Prostate gland (tissue), 2 donors: ENCODE data around the gene PAX5. TPM values are rescaled to one million over a fixed set of nuclear protein-coding genes. Genes with fewer than 3 reads are reported as not detected.

Experiments
- DNase-seq: peaks from one replicate; pipeline ENCODE4 v3.0.0-alpha.2; 2019; ENCODE audit warnings: low spot score
- H3K27ac ChIP-seq, 2 donors: fragments of 200-600 bp; sonication (generic); 2 replicates each; pipeline ENCODE4 v1.5.1; 2017 to 2019
- H3K27me3 ChIP-seq: fragments of 200-600 bp; sonication (generic); replicated peaks from 2 replicates; pipeline ENCODE4 v1.5.1; 2019; ENCODE audit not compliant: insufficient read depth
- H3K36me3 ChIP-seq, 2 donors: fragments of 200-600 bp; sonication (generic); 1 replicate in 1 of 2; 2 replicates in 1 of 2; pipeline versions ENCODE4 v1.5.1 to v1.8.1; 2017 to 2019
- H3K4me1 ChIP-seq: fragments of 200-600 bp; sonication (generic); replicated peaks from 2 replicates; pipeline ENCODE4 v1.5.1; 2019
- H3K4me3 ChIP-seq, 2 donors: fragments of 200-600 bp; sonication (generic); 2 replicates each; pipeline ENCODE4 v1.5.1; 2017 to 2019
- H3K9me3 ChIP-seq: fragments of 200-600 bp; sonication (generic); 2 replicates; pipeline ENCODE4 v1.5.1; 2017
- POLR2A ChIP-seq: fragments of 450-650 bp; IDR thresholded peaks from one replicate; pipeline ENCODE4 v1.6.1; 2016; ENCODE audit warnings: antibody characterized with exemption, mild to moderate bottlenecking
- POLR2AphosphoS5 ChIP-seq: sonication (generic); formaldehyde crosslinking; IDR thresholded peaks from one replicate; pipeline ENCODE4 v1.6.1; 2017; ENCODE audit warnings: antibody characterized with exemption
- WGBS: methylation state at CpG from one replicate; pipeline ENCODE4 v1.1.5; 2018; 5-methylcytosine and 5-hydroxymethylcytosine counted together
- intact Hi-C: fragments of 100-400 bp; cut with DNase I; formaldehyde crosslinking; loops from one replicate; pipeline ENCODE4 v1.14.2; 2022
- total RNA-seq, 2 donors: library from RNA; depleted of rRNA; stranded (reverse); fragments of >200 nt; gene quantifications; one replicate each; pipeline ENCODE4 v1.1.0, GENCODE V29; 2016
- TF ChIP-seq, protein P1 (sequence below), 4 experiments: fragments of 200-600 bp in 2 of 4; fragments of 450-650 bp in 2 of 4; sonication (generic) in 2 of 4; IDR thresholded peaks; 1 replicate in 3 of 4; 2 replicates in 1 of 4; pipeline ENCODE4 v1.5.1; 2016 to 2019; ENCODE audit warnings: antibody characterized with exemption in 4 of 4, mild to moderate bottlenecking in 2 of 4, moderate library complexity in 2 of 4

PAX5 gene
- total RNA-seq, 2 donors from 2014 or later, result 0.05 to 0.11 TPM

DNA sequence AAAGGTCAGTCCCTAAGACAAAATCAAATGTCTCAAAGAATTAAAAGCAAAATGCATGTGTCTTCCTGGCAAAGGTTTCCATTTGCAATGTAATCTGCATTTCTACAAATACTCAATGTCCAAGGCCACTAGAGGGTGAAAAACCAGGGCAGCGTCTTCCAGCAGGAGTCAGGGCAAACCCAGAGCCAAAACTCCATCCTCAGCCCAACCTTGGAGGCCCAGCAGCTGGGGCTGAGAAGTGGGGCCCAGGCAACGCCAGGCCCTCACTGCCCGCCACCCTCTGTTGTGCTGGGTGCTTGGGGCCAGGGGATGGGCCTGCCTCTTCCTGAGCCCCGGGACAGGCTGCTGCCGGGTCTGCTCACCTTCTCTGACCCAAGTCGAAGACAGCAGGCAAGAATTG lies 200.1 kb downstream of the PAX5 start:
- H3K4me1 ChIP-seq, result no peaks in the 10 kb centered on the region
- intact Hi-C loops, result no loop called here
- H3K27ac ChIP-seq, result no peak overlapping the region
- no peak overlapping the region for H3K4me3 ChIP-seq
- 72% methylated on average over 6 of the region's 6 CpGs for WGBS
- H3K36me3 ChIP-seq, result no peaks in the 10 kb centered on the region
- no peak for DNase-seq
- H3K9me3 ChIP-seq, result no peaks in the 10 kb centered on the region
- TF ChIP-seq, protein P1, sequence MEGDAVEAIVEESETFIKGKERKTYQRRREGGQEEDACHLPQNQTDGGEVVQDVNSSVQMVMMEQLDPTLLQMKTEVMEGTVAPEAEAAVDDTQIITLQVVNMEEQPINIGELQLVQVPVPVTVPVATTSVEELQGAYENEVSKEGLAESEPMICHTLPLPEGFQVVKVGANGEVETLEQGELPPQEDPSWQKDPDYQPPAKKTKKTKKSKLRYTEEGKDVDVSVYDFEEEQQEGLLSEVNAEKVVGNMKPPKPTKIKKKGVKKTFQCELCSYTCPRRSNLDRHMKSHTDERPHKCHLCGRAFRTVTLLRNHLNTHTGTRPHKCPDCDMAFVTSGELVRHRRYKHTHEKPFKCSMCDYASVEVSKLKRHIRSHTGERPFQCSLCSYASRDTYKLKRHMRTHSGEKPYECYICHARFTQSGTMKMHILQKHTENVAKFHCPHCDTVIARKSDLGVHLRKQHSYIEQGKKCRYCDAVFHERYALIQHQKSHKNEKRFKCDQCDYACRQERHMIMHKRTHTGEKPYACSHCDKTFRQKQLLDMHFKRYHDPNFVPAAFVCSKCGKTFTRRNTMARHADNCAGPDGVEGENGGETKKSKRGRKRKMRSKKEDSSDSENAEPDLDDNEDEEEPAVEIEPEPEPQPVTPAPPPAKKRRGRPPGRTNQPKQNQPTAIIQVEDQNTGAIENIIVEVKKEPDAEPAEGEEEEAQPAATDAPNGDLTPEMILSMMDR (IDR thresholded peaks at IDR 0.05), result no peak
- TF ChIP-seq POLR2AphosphoS5, result no peak
- no peak for TF ChIP-seq POLR2A
- no peaks in the 10 kb centered on the region for H3K27me3 ChIP-seq

DNA sequence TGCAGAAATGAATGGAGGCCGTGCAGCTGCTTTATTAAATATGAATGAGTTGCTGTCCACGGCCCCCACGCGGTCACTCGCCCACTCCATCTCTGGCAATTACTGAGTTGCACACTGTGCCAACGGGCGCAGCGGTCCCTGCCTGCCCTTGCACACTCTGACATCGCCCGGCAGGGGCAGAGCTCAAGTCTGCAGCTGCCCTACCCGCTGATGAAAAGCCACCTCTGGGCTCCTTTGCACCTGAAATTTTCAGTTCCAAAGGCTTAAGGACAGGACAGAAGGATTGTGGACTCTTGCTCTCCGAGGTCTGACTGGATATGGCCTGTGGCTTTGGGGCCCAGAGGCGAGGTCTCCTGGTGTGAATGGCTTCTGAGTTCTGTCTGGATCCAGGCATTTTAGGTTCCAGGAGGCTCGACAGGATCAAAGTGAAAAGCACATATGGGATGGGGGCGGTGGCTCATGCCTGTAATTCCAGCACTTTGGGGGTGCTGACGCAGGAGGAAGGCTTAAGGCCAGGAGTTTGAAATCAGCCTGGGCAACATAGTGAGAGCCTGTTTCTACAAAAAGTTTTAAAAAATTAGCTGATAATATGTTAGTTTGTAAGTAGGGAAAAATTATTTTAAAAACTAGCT lies 201.8 kb downstream of the PAX5 start:
- DNase-seq, result no peak
- Histone ChIP-seq H3K36me3 (no peaks in the 10 kb centered on the region), H3K9me3 (no peaks in the 10 kb centered on the region), H3K4me1 (no peaks in the 10 kb centered on the region), H3K27ac (no peak overlapping the region), H3K4me3 (no peak overlapping the region), H3K27me3 (no peaks in the 10 kb centered on the region)
- 71% methylated on average over 16 of the region's 16 CpGs for WGBS
- no peak for TF ChIP-seq POLR2A
- intact Hi-C loops, result no loop called here

DNA sequence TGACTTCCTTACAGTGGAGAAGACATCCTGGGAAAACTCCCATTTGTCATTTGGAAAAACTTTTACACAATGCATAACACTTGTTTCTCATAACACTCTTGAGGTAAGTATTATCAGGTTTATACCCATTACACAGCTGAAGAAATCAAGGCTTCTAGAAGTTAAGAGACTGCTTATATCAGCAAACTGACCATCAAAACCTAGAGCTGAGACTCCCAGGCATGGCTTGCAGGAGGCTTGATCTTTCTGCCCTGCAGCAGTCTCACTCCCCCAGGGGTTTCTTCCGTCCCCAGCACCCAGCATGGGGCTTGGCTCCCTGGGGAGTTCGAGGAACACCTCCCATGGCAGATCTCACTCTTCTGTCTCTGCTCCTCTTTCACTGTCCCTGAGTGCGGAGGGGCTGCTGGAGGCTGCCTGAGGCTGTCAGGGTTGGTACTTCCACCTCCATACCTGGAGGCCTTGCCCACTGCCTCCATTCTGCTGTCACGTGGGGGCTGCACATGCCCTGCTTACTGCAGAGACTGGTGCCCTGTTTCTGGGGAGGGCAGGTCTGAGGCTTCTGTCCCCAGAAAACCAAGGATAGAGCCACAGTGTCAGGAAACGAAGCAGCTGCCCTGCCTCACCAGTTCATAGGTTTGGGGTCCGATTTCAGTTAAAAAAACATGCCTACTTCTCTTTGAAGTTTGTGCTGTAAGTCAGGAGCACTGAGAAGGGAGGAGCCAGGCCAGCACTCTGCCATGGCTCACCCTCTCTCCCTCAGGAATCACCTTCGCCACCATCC lies 202.5 kb downstream of the PAX5 start:
- Histone ChIP-seq H3K36me3 (no peaks in the 10 kb centered on the region), H3K9me3 (no peaks in the 10 kb centered on the region), H3K27ac (no peak overlapping the region), H3K27me3 (no peaks in the 10 kb centered on the region), H3K4me1 (no peaks in the 10 kb centered on the region), H3K4me3 (no peak overlapping the region)
- 67% methylated on average over 7 of the region's 7 CpGs for WGBS
- TF ChIP-seq POLR2AphosphoS5, result no peak
- TF ChIP-seq POLR2A, result no peak
- TF ChIP-seq, protein P1 (IDR thresholded peaks at IDR 0.05), result no peak
- intact Hi-C loops, result no loop called here
- no peak for DNase-seq

DNA sequence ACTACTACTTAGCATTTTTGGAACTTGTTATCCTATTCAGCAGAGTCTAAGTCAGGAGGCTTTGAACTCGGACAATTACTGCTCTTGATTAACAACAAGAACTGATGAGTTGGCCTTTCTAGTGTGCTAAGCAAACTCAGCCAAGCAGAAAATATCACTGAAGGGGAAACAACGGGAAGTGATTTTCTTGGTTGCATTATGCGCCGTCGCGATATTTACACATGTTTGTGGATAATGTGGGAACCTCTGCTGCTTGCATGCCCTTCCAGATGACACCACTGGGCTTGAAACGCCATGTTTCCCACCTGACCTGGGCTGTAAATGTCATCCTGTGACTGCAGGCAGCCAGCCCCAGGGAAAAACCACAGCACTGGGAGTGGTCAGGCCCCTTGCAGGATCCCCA lies 205.5 kb downstream of the PAX5 start:
- Histone ChIP-seq H3K9me3 (no peaks in the 10 kb centered on the region), H3K4me1 (no peaks in the 10 kb centered on the region), H3K27ac (no peak overlapping the region), H3K36me3 (no peaks in the 10 kb centered on the region), H3K27me3 (no peaks in the 10 kb centered on the region), H3K4me3 (no peak overlapping the region)
- TF ChIP-seq POLR2AphosphoS5 (no peak), POLR2A (no peak)
- TF ChIP-seq, protein P1 (IDR thresholded peaks at IDR 0.05), result no peak
- no peak for DNase-seq
- 58% methylated on average over 7 of the region's 7 CpGs for WGBS
- intact Hi-C loops, result no loop called here

DNA sequence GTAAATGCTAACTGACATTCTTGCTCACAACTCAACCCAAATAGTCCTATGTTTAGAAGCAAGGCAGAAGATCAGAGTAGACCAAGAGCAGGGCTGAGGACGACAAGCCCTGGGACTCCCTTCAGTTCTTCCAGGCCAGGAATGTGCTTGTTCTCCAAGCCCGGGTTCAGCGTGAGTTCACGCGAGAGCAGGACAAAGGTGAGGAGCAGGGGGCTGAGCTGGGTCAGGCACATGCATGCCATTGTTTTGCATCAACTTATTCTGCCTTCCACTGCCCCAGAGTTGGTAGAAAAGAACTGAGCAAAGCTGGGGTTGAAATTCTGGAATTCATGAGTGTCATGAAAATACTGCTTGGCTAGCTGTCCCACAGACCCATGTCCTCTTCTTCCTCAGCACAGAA lies 206.5 kb downstream of the PAX5 start:
- TF ChIP-seq, protein P1 (IDR thresholded peaks at IDR 0.05), result no peak
- TF ChIP-seq POLR2A (no peak), POLR2AphosphoS5 (no peak)
- WGBS, result 76% methylated on average over 5 of the region's 5 CpGs
- H3K4me3 ChIP-seq, result no peak overlapping the region
- H3K27me3 ChIP-seq, result no peaks in the 10 kb centered on the region
- DNase-seq, result no peak
- H3K27ac ChIP-seq, result no peak overlapping the region
- intact Hi-C loops, result no loop called here
- H3K9me3 ChIP-seq, result no peaks in the 10 kb centered on the region
- H3K36me3 ChIP-seq, result no peaks in the 10 kb centered on the region
- H3K4me1 ChIP-seq, result no peaks in the 10 kb centered on the region
